ENCODE results near the gene ANKUB1. TPM values are rescaled to one million over a fixed set of nuclear protein-coding genes. Genes with fewer than 3 reads are reported as not detected.

ANKUB1 gene
- total RNA-seq, 1 experiment from 2014 or later = not detected

DNA sequence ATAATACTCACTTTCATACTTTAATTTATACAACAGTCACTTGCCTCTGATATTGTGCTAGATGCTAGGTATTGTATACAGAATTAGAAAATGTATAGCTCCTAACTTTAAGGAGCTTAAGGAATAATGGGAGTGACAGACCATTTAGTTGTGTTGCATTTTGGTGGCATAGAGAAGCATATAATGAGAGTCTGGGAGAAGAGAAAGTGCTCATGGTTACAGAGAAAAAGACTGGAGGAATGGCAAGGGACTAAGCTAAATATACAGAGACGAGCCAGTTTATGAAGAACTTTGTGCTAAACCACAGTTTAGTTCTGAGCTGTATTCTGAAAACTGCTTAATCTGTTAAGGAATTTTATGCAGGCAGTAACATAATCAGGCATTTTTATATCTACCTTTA, 27.1 kb upstream of the ANKUB1 start:
- H3K36me3 Mint-ChIP-seq = peaks cover 19% of the 10 kb centered on the region
- TF ChIP-seq HMGA2 (CRISPR knock-in tag; IDR thresholded peaks at IDR 0.05) = no peak
- TF ChIP-seq, protein P1, sequence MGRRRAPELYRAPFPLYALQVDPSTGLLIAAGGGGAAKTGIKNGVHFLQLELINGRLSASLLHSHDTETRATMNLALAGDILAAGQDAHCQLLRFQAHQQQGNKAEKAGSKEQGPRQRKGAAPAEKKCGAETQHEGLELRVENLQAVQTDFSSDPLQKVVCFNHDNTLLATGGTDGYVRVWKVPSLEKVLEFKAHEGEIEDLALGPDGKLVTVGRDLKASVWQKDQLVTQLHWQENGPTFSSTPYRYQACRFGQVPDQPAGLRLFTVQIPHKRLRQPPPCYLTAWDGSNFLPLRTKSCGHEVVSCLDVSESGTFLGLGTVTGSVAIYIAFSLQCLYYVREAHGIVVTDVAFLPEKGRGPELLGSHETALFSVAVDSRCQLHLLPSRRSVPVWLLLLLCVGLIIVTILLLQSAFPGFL (CRISPR knock-in tag; IDR thresholded peaks at IDR 0.05; ENCODE audit: borderline replicate concordance) = no peak
- TF ChIP-seq RELA (CRISPR knock-in tag; IDR thresholded peaks at IDR 0.05; ENCODE audit: borderline replicate concordance) = no peak
- TF ChIP-seq NR3C1 (CRISPR knock-in tag; conservative IDR thresholded peaks at IDR 0.05; ENCODE audit: low read depth) = no peak
- TF ChIP-seq, protein P2, sequence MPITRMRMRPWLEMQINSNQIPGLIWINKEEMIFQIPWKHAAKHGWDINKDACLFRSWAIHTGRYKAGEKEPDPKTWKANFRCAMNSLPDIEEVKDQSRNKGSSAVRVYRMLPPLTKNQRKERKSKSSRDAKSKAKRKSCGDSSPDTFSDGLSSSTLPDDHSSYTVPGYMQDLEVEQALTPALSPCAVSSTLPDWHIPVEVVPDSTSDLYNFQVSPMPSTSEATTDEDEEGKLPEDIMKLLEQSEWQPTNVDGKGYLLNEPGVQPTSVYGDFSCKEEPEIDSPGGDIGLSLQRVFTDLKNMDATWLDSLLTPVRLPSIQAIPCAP (CRISPR knock-in tag; IDR thresholded peaks at IDR 0.05) = no peak
- TF ChIP-seq TEAD4 (CRISPR knock-in tag; IDR thresholded peaks at IDR 0.05) = no peak
- no peak for TF ChIP-seq EMX1 (CRISPR knock-in tag; IDR thresholded peaks at IDR 0.05)
- TF ChIP-seq, protein P3, sequence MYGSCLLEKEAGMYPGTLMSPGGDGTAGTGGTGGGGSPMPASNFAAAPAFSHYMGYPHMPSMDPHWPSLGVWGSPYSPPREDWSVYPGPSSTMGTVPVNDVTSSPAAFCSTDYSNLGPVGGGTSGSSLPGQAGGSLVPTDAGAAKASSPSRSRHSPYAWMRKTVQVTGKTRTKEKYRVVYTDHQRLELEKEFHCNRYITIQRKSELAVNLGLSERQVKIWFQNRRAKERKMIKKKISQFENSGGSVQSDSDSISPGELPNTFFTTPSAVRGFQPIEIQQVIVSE (CRISPR knock-in tag; IDR thresholded peaks at IDR 0.05; ENCODE audit: borderline replicate concordance) = no peak
- TF ChIP-seq, protein P4, sequence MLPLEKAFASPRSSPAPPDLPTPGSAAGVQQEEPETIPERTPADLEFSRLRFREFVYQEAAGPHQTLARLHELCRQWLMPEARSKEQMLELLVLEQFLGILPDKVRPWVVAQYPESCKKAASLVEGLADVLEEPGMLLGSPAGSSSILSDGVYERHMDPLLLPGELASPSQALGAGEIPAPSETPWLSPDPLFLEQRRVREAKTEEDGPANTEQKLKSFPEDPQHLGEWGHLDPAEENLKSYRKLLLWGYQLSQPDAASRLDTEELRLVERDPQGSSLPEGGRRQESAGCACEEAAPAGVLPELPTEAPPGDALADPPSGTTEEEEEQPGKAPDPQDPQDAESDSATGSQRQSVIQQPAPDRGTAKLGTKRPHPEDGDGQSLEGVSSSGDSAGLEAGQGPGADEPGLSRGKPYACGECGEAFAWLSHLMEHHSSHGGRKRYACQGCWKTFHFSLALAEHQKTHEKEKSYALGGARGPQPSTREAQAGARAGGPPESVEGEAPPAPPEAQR (CRISPR knock-in tag; IDR thresholded peaks at IDR 0.05) = no peak

DNA sequence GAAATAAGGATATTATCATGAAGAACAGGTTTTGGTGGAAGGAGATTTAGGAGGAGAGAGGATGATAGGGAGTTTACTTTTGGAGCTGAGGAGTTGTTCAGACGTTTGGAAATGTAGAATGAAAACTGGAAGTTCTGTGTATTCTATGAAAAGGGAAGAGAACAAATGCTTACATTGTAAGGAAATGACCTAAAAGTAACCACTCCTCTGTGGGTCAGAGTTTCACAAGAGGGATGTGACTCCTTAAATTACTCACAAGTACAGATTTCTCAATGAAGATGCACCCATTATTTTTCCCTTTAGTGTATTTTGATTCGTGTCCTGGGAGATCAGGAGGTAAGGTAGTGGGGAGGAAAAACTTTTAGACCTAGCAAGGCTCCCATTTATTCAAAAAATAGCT, 24.6 kb upstream of the ANKUB1 start:
- POLR2A ChIA-PET = no interaction called here
- no peaks in the 10 kb centered on the region for H3K27me3 Mint-ChIP-seq (ENCODE audit: low read depth)
- DNase-seq (ENCODE audit: low spot score) = no peak
- peaks cover 59% of the 10 kb centered on the region for H3K4me1 Mint-ChIP-seq
- peaks cover 7% of the 10 kb centered on the region; the same call in 1 of the 2 replicates for H3K36me3 Mint-ChIP-seq
- no peak for ATAC-seq
- peaks cover 7% of the 10 kb centered on the region for H3K9me3 Mint-ChIP-seq
- CTCF ChIA-PET = interaction anchor here (5.8 kb wide), 1 partner anchor 9 kb away, joined by 41 read pairs; no protein-coding TSS in a partner anchor
- no peak overlapping the region for H3K27ac Mint-ChIP-seq
- H3K4me3 Mint-ChIP-seq = no peak overlapping the region
- TF ChIP-seq ELF4 (CRISPR knock-in tag; IDR thresholded peaks at IDR 0.05; ENCODE audit: low read depth) (no peak), TEAD1 (CRISPR knock-in tag; IDR thresholded peaks at IDR 0.05) (no peak), KAT7 (CRISPR knock-in tag; IDR thresholded peaks at IDR 0.05; ENCODE audit: borderline replicate concordance) (no peak), GABPB1 (CRISPR knock-in tag; IDR thresholded peaks at IDR 0.05) (no peak), FOXJ3 (CRISPR knock-in tag; IDR thresholded peaks at IDR 0.05; ENCODE audit: borderline replicate concordance) (no peak), ZNF396 (CRISPR knock-in tag; IDR thresholded peaks at IDR 0.05; ENCODE audit: borderline replicate concordance) (no peak)
- TF ChIP-seq, protein P1 (CRISPR knock-in tag; IDR thresholded peaks at IDR 0.05; ENCODE audit: borderline replicate concordance) = no peak
- TF ChIP-seq, protein P5, sequence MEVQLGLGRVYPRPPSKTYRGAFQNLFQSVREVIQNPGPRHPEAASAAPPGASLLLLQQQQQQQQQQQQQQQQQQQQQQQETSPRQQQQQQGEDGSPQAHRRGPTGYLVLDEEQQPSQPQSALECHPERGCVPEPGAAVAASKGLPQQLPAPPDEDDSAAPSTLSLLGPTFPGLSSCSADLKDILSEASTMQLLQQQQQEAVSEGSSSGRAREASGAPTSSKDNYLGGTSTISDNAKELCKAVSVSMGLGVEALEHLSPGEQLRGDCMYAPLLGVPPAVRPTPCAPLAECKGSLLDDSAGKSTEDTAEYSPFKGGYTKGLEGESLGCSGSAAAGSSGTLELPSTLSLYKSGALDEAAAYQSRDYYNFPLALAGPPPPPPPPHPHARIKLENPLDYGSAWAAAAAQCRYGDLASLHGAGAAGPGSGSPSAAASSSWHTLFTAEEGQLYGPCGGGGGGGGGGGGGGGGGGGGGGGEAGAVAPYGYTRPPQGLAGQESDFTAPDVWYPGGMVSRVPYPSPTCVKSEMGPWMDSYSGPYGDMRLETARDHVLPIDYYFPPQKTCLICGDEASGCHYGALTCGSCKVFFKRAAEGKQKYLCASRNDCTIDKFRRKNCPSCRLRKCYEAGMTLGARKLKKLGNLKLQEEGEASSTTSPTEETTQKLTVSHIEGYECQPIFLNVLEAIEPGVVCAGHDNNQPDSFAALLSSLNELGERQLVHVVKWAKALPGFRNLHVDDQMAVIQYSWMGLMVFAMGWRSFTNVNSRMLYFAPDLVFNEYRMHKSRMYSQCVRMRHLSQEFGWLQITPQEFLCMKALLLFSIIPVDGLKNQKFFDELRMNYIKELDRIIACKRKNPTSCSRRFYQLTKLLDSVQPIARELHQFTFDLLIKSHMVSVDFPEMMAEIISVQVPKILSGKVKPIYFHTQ (CRISPR knock-in tag; IDR thresholded peaks at IDR 0.05) = no peak
- TF ChIP-seq, protein P6, sequence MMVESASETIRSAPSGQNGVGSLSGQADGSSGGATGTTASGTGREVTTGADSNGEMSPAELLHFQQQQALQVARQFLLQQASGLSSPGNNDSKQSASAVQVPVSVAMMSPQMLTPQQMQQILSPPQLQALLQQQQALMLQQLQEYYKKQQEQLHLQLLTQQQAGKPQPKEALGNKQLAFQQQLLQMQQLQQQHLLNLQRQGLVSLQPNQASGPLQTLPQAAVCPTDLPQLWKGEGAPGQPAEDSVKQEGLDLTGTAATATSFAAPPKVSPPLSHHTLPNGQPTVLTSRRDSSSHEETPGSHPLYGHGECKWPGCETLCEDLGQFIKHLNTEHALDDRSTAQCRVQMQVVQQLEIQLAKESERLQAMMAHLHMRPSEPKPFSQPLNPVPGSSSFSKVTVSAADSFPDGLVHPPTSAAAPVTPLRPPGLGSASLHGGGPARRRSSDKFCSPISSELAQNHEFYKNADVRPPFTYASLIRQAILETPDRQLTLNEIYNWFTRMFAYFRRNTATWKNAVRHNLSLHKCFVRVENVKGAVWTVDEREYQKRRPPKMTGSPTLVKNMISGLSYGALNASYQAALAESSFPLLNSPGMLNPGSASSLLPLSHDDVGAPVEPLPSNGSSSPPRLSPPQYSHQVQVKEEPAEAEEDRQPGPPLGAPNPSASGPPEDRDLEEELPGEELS (CRISPR knock-in tag; IDR thresholded peaks at IDR 0.05) = no peak
- TF ChIP-seq, protein P3 (CRISPR knock-in tag; IDR thresholded peaks at IDR 0.05; ENCODE audit: borderline replicate concordance) = no peak
- TF ChIP-seq, protein P7, sequence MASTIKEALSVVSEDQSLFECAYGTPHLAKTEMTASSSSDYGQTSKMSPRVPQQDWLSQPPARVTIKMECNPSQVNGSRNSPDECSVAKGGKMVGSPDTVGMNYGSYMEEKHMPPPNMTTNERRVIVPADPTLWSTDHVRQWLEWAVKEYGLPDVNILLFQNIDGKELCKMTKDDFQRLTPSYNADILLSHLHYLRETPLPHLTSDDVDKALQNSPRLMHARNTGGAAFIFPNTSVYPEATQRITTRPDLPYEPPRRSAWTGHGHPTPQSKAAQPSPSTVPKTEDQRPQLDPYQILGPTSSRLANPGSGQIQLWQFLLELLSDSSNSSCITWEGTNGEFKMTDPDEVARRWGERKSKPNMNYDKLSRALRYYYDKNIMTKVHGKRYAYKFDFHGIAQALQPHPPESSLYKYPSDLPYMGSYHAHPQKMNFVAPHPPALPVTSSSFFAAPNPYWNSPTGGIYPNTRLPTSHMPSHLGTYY (CRISPR knock-in tag; IDR thresholded peaks at IDR 0.05) = no peak
- TF ChIP-seq, protein P8, sequence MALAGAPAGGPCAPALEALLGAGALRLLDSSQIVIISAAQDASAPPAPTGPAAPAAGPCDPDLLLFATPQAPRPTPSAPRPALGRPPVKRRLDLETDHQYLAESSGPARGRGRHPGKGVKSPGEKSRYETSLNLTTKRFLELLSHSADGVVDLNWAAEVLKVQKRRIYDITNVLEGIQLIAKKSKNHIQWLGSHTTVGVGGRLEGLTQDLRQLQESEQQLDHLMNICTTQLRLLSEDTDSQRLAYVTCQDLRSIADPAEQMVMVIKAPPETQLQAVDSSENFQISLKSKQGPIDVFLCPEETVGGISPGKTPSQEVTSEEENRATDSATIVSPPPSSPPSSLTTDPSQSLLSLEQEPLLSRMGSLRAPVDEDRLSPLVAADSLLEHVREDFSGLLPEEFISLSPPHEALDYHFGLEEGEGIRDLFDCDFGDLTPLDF (CRISPR knock-in tag; IDR thresholded peaks at IDR 0.05) = no peak

More for the DNA sequence above, 27.1 kb upstream of the ANKUB1 start:
- POLR2A ChIA-PET = no interaction called here
- ATAC-seq (no peak), DNase-seq (ENCODE audit: low spot score) (no peak)
- Mint-ChIP-seq H3K9me3 (peaks cover 22% of the 10 kb centered on the region), H3K4me3 (no peak overlapping the region), H3K27ac (0 out of 2 replicates have a peak overlapping the region, but pooled peaks have one; percentile 5), H3K27me3 (ENCODE audit: low read depth) (no peaks in the 10 kb centered on the region), H3K4me1 (peaks cover 52% of the 10 kb centered on the region)
- CTCF ChIA-PET = interaction anchor here (0.6 to 5.8 kb wide), 4 partner anchors 11 to 306 kb away, joined by 3 to 41 read pairs (median 4); partner anchors contain the start of gene COMMD2

Measured in WTC11 (cell line).